ENCODE data around the gene TNS3. TPM values are rescaled to one million over a fixed set of nuclear protein-coding genes. Genes with fewer than 3 reads are reported as not detected.

Gene TNS3
- total RNA-seq, 1 experiment from 2014 or later = 533 TPM

DNA sequence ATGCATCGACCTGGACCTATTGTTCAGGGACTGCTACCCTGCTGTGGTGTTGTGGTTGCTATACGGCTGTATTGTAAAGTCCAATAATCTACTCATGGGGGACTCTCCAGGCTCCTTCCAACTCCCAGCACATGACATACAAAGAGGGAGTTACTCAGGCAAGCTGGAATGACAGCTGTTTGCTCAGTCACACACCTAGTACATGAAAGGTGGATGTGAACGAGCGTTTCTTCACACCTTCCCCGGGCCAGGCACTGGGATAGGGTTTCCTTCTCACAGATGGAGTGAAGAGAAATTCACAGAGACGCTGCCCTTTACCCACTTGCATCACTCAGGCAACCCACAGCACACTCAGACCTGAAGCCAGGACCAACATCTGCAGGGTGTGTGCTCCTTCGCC, 215.7 kb downstream of the TNS3 start:
- POLR2A ChIA-PET = no interaction called here
- peak; percentile 18; the same call in 1 of the 2 replicates for ATAC-seq
- CTCF ChIA-PET = no interaction called here
- in situ Hi-C loops (cut with HindIII; ENCODE audit: low pct_unique_long_range_greater_than_20kb, low sequenced_read_pairs) (no loop called here), intact Hi-C loops (cut with micrococcal nuclease; ENCODE audit: unreplicated experiment) (no loop called here)
- BruUV-seq (replicated peaks) = no TSS peak
- Histone ChIP-seq H3K27ac (ENCODE audit: low read length) (no peak overlapping the region), H3K36me3 (ENCODE audit: control insufficient read depth, insufficient read depth, low read length) (peaks cover 44% of the 10 kb centered on the region), H3K4me1 (ENCODE audit: control insufficient read depth, insufficient read depth, low read length) (peaks cover 25% of the 10 kb centered on the region), H3K27me3 (ENCODE audit: control insufficient read depth, insufficient read depth, low read length) (no peaks in the 10 kb centered on the region), H3K4me3 (ENCODE audit: low read depth in 2 of 2, low read length in 2 of 2) (no peak overlapping the region), H3K9me3 (ENCODE audit: control insufficient read depth, insufficient read depth, low read depth, low read length) (no peaks in the 10 kb centered on the region)
- TF ChIP-seq SIN3A (IDR thresholded peaks at IDR 0.05; ENCODE audit: borderline replicate concordance, insufficient read depth, low read depth, low read length) = no peak
- TF ChIP-seq POLR2AphosphoS5 (IDR thresholded peaks at IDR 0.05; ENCODE audit: low read depth, low read length) = 0 out of 2 replicates have a peak, but pooled peaks have one; percentile 32
- no peak for DNase-seq (ENCODE audit: low read depth, low spot score)

DNA sequence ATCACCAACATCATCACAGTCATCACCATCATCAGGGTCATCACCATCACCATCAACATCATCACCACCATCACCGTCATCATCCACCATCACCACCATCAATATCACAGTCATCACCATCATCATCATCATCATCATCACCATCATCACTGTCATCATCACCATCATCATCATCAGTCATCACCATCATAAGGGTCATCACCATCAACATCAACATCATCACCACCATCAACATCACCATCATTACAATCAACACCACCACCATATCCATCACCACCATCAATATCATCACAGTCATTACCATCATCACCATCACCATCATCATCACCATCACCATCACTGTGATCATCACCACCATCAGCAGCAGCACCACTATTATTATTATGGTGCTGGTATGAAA, 218.9 kb downstream of the TNS3 start:
- TF ChIP-seq POLR2AphosphoS5 (IDR thresholded peaks at IDR 0.05; ENCODE audit: low read depth, low read length) = no peak
- TF ChIP-seq, protein P1, sequence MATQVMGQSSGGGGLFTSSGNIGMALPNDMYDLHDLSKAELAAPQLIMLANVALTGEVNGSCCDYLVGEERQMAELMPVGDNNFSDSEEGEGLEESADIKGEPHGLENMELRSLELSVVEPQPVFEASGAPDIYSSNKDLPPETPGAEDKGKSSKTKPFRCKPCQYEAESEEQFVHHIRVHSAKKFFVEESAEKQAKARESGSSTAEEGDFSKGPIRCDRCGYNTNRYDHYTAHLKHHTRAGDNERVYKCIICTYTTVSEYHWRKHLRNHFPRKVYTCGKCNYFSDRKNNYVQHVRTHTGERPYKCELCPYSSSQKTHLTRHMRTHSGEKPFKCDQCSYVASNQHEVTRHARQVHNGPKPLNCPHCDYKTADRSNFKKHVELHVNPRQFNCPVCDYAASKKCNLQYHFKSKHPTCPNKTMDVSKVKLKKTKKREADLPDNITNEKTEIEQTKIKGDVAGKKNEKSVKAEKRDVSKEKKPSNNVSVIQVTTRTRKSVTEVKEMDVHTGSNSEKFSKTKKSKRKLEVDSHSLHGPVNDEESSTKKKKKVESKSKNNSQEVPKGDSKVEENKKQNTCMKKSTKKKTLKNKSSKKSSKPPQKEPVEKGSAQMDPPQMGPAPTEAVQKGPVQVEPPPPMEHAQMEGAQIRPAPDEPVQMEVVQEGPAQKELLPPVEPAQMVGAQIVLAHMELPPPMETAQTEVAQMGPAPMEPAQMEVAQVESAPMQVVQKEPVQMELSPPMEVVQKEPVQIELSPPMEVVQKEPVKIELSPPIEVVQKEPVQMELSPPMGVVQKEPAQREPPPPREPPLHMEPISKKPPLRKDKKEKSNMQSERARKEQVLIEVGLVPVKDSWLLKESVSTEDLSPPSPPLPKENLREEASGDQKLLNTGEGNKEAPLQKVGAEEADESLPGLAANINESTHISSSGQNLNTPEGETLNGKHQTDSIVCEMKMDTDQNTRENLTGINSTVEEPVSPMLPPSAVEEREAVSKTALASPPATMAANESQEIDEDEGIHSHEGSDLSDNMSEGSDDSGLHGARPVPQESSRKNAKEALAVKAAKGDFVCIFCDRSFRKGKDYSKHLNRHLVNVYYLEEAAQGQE (IDR thresholded peaks at IDR 0.05; ENCODE audit: insufficient read depth in 1 of 2, low read depth in 2 of 2, low read length in 1 of 2) = no peak
- no peak for TF ChIP-seq SIN3A (IDR thresholded peaks at IDR 0.05; ENCODE audit: borderline replicate concordance, insufficient read depth, low read depth, low read length)
- TF ChIP-seq, protein P2, sequence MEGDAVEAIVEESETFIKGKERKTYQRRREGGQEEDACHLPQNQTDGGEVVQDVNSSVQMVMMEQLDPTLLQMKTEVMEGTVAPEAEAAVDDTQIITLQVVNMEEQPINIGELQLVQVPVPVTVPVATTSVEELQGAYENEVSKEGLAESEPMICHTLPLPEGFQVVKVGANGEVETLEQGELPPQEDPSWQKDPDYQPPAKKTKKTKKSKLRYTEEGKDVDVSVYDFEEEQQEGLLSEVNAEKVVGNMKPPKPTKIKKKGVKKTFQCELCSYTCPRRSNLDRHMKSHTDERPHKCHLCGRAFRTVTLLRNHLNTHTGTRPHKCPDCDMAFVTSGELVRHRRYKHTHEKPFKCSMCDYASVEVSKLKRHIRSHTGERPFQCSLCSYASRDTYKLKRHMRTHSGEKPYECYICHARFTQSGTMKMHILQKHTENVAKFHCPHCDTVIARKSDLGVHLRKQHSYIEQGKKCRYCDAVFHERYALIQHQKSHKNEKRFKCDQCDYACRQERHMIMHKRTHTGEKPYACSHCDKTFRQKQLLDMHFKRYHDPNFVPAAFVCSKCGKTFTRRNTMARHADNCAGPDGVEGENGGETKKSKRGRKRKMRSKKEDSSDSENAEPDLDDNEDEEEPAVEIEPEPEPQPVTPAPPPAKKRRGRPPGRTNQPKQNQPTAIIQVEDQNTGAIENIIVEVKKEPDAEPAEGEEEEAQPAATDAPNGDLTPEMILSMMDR (IDR thresholded peaks at IDR 0.05) = no peak
- TF ChIP-seq TCF7L2 (IDR thresholded peaks at IDR 0.05; ENCODE audit: low read depth, low read length) = no peak

DNA sequence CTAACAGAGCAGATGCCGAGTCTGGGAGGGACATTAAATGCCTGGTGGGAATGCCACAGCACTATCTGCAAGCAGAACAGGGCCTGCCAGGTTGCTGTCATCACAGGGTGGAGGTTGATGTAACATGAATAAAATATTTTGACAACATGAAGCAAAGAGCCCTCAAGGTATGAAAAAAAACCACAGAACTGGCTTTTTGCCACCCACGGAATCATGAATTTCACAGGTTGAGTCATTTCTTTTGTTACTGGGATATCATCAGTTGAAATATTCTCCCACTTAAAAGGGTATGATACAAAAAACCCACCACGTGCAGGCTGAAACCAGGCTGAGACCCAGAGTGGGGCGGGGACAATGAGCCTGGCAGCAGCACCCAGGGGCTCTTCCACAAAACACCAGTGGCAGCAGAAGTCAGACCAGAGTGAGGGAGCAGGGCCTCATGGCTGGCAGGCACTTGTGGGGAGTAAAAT, 220.1 kb downstream of the TNS3 start:
- TF ChIP-seq TCF7L2 (IDR thresholded peaks at IDR 0.05; ENCODE audit: low read depth, low read length) (peak; percentile 18; the same call in 1 of the 2 replicates), POLR2AphosphoS5 (IDR thresholded peaks at IDR 0.05; ENCODE audit: low read depth, low read length) (no peak)
- ChIA-PET CTCF (no interaction called here), POLR2A (no interaction called here)
- Histone ChIP-seq H3K9me3 (ENCODE audit: control insufficient read depth, insufficient read depth, low read depth, low read length) (no peaks in the 10 kb centered on the region), H3K4me1 (ENCODE audit: control insufficient read depth, insufficient read depth, low read length) (peaks cover 18% of the 10 kb centered on the region; the same call in 1 of the 2 replicates), H3K4me3 (ENCODE audit: low read depth in 2 of 2, low read length in 2 of 2) (no peak overlapping the region), H3K36me3 (ENCODE audit: control insufficient read depth, insufficient read depth, low read length) (peaks cover 17% of the 10 kb centered on the region), H3K27ac (ENCODE audit: low read length) (no peak overlapping the region), H3K27me3 (ENCODE audit: control insufficient read depth, insufficient read depth, low read length) (no peaks in the 10 kb centered on the region)
- intact Hi-C loops (cut with micrococcal nuclease; ENCODE audit: unreplicated experiment) (no loop called here), in situ Hi-C loops (cut with HindIII; ENCODE audit: low pct_unique_long_range_greater_than_20kb, low sequenced_read_pairs) (no loop called here)
- BruUV-seq (replicated peaks) = no TSS peak
- no peak for ATAC-seq
- DNase-seq (ENCODE audit: low read depth, low spot score) = no peak

More for the DNA sequence above, 218.9 kb downstream of the TNS3 start:
- POLR2A ChIA-PET = no interaction called here
- in situ Hi-C loops (cut with HindIII; ENCODE audit: low pct_unique_long_range_greater_than_20kb, low sequenced_read_pairs) = no loop called here
- CTCF ChIA-PET = no interaction called here
- Histone ChIP-seq H3K4me3 (ENCODE audit: low read depth in 2 of 2, low read length in 2 of 2) (no peak overlapping the region), H3K27me3 (ENCODE audit: control insufficient read depth, insufficient read depth, low read length) (no peaks in the 10 kb centered on the region), H3K36me3 (ENCODE audit: control insufficient read depth, insufficient read depth, low read length) (peaks cover 25% of the 10 kb centered on the region), H3K4me1 (ENCODE audit: control insufficient read depth, insufficient read depth, low read length) (peaks cover 18% of the 10 kb centered on the region; the same call in 1 of the 2 replicates), H3K9me3 (ENCODE audit: control insufficient read depth, insufficient read depth, low read depth, low read length) (no peaks in the 10 kb centered on the region), H3K27ac (ENCODE audit: low read length) (no peak overlapping the region)
- no TSS peak for BruUV-seq (replicated peaks)
- intact Hi-C loops (cut with micrococcal nuclease; ENCODE audit: unreplicated experiment) = no loop called here
- ATAC-seq (no peak), DNase-seq (ENCODE audit: low read depth, low spot score) (no peak)
